Trophoblast cell (in vitro differentiated cells and primary cell): ENCODE data around the gene GNA15.

Experiments used
- DNase-seq, 2 donors: peaks; one replicate each; pipeline ENCODE4 v3.0.0-alpha.2; 2016
- H2AFZ ChIP-seq: 2 replicates; pipeline ENCODE4 v1.6.1; 2013; ENCODE audit warnings: low read length, moderate library complexity, mild to moderate bottlenecking; ENCODE audit not compliant: insufficient read depth, poor library complexity
- H2AK5ac ChIP-seq: 2 replicates; pipeline ENCODE4 v1.6.1; 2013; ENCODE audit warnings: mild to moderate bottlenecking, low read length
- H2BK120ac ChIP-seq: 2 replicates; pipeline ENCODE4 v1.6.1; 2013; ENCODE audit warnings: low read length, mild to moderate bottlenecking, moderate library complexity; ENCODE audit not compliant: insufficient read depth, poor library complexity
- H2BK12ac ChIP-seq: 2 replicates; pipeline ENCODE4 v1.6.1; 2013; ENCODE audit warnings: mild to moderate bottlenecking, low read length, moderate library complexity
- H2BK5ac ChIP-seq: 2 replicates; pipeline ENCODE4 v1.6.1; 2013; ENCODE audit warnings: low read length, low read depth, moderate library complexity, mild to moderate bottlenecking; ENCODE audit not compliant: poor library complexity
- H3K14ac ChIP-seq: 2 replicates; pipeline ENCODE4 v1.6.1; 2013; ENCODE audit warnings: mild to moderate bottlenecking, low read length
- H3K18ac ChIP-seq: 2 replicates; pipeline ENCODE4 v1.6.1; 2013; ENCODE audit warnings: mild to moderate bottlenecking, low read length
- H3K23ac ChIP-seq: 2 replicates; pipeline ENCODE4 v1.6.1; 2013; ENCODE audit warnings: low read length
- H3K27ac ChIP-seq: 2 replicates; pipeline ENCODE4 v1.5.1; 2013; ENCODE audit warnings: low read depth, mild to moderate bottlenecking, inconsistent platforms, low read length, moderate library complexity
- H3K27me3 ChIP-seq: 2 replicates; pipeline ENCODE4 v1.6.1; 2013; ENCODE audit warnings: inconsistent platforms, mild to moderate bottlenecking, low read length, moderate library complexity; ENCODE audit not compliant: insufficient read depth
- H3K36me3 ChIP-seq, 2 experiments: 1 replicate in 1 of 2; 2 replicates in 1 of 2; pipeline ENCODE4 v1.6.1; 2013; ENCODE audit warnings: low read length in 2 of 2, mild to moderate bottlenecking in 2 of 2, moderate library complexity in 1 of 2; ENCODE audit not compliant: insufficient read depth in 2 of 2, control insufficient read depth in 1 of 2
- H3K4ac ChIP-seq: 2 replicates; pipeline ENCODE4 v1.6.1; 2013; ENCODE audit warnings: low read depth, mild to moderate bottlenecking, low read length, moderate library complexity
- H3K4me1 ChIP-seq, 2 experiments: 1 replicate in 1 of 2; 2 replicates in 1 of 2; pipeline ENCODE4 v1.6.1; 2013; ENCODE audit warnings: low read length in 2 of 2, mild to moderate bottlenecking in 2 of 2, moderate library complexity in 1 of 2; ENCODE audit not compliant: insufficient read depth in 2 of 2, control insufficient read depth in 1 of 2
- H3K4me2 ChIP-seq: 2 replicates; pipeline ENCODE4 v1.6.1; 2013; ENCODE audit warnings: inconsistent platforms, mild to moderate bottlenecking, low read length, moderate library complexity
- H3K4me3 ChIP-seq: 2 replicates; pipeline ENCODE4 v1.5.1; 2013; ENCODE audit warnings: mild to moderate bottlenecking, low read depth, low read length, inconsistent platforms
- H3K79me1 ChIP-seq: one replicate; pipeline ENCODE4 v1.6.1; 2013; ENCODE audit warnings: low read length
- H3K79me2 ChIP-seq: 2 replicates; pipeline ENCODE4 v1.6.1; 2013; ENCODE audit warnings: low read length, mild to moderate bottlenecking; ENCODE audit not compliant: control insufficient read depth, insufficient read depth, poor library complexity
- H3K9ac ChIP-seq: 2 replicates; pipeline ENCODE4 v1.6.1; 2013; ENCODE audit warnings: mild to moderate bottlenecking, low read length
- H3K9me3 ChIP-seq: 2 replicates; pipeline ENCODE4 v1.6.1; 2013; ENCODE audit warnings: low read depth, mild to moderate bottlenecking, control low read depth, inconsistent platforms, low read length; ENCODE audit not compliant: insufficient read depth
- H4K12ac ChIP-seq: 2 replicates; pipeline ENCODE4 v1.6.1; 2013; ENCODE audit warnings: low read depth, mild to moderate bottlenecking, low read length, moderate library complexity
- H4K8ac ChIP-seq: 2 replicates; pipeline ENCODE4 v1.6.1; 2013; ENCODE audit warnings: low read depth, mild to moderate bottlenecking, low read length, moderate library complexity
- H4K91ac ChIP-seq: one replicate; pipeline ENCODE4 v1.6.1; 2013; ENCODE audit warnings: low read depth, mild to moderate bottlenecking, low read length, moderate library complexity
- WGBS: extraction: QIAGEN DNeasy Blood & Tissue Kit; methylation state at CpG from one replicate; pipeline ENCODE4 v1.1.7; 2013; ENCODE audit warnings: missing lambda C conversion rate; ENCODE audit not compliant: insufficient read length, insufficient coverage; ENCODE audit errors: extremely low coverage; 5-methylcytosine and 5-hydroxymethylcytosine counted together

Gene GNA15

DNA sequence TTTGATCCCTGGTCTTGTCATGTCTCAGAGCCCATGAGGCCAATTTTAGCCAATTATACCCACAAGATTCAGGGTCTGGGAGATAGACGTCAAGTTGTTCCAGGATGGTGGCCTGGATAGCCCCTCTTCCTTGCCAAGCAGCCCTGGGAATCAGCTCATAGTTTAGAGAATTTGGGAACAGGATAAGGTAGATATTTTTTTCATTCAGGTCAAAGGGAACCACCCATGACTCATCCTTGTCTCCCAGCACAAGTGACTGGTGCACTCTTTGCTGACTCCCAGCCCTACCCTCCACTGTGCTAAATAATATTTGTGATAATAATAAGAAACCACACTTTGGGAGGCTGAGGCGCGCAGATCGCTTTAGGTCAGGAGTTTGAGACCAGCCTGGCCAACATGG is 25.6 kb downstream of the GNA15 start:
- Histone ChIP-seq H3K36me3 (no peaks in the 10 kb centered on the region), H3K27ac (no peak overlapping the region), H3K9ac (no peak overlapping the region)

GRCh38 chr19:3162418-3163229 is 26.8 kb downstream of the GNA15 start:
- no peak overlapping the region for H4K8ac ChIP-seq
- H2BK120ac ChIP-seq = no peak overlapping the region
- no peaks in the 10 kb centered on the region for H3K79me2 ChIP-seq
- peak in 1 of 2 donors; percentile 26 for DNase-seq
- no peaks in the 10 kb centered on the region for H3K4me1 ChIP-seq
- H4K91ac ChIP-seq = no peak overlapping the region
- no peak overlapping the region for H3K4me3 ChIP-seq
- H3K4me2 ChIP-seq = no peak overlapping the region
- H3K27ac ChIP-seq = no peak overlapping the region
- H2AK5ac ChIP-seq = no peak overlapping the region
- H3K4ac ChIP-seq = no peak overlapping the region
- peaks cover 3% of the 10 kb centered on the region for H3K9me3 ChIP-seq
- no peaks in the 10 kb centered on the region for H3K27me3 ChIP-seq
- no peaks in the 10 kb centered on the region for H3K36me3 ChIP-seq
- H3K9ac ChIP-seq = no peak overlapping the region
- no CpG with 5 or more reads among the region's 38 CpGs for WGBS
- H3K18ac ChIP-seq = no peak overlapping the region
- no peak overlapping the region for H4K12ac ChIP-seq
- no peak overlapping the region for H3K14ac ChIP-seq
- no peak overlapping the region for H3K23ac ChIP-seq
- no peak overlapping the region for H2BK12ac ChIP-seq
- no peak overlapping the region for H2BK5ac ChIP-seq
- H3K79me1 ChIP-seq = no peaks in the 10 kb centered on the region
- no peak overlapping the region for H2AFZ ChIP-seq

More for the DNA sequence above, 25.6 kb downstream of the GNA15 start:
- H3K23ac ChIP-seq = no peak overlapping the region
- peak in 1 of 2 donors; percentile 57 for DNase-seq
- H3K79me1 ChIP-seq = no peaks in the 10 kb centered on the region
- no peak overlapping the region for H3K4me2 ChIP-seq
- no peaks in the 10 kb centered on the region for H3K79me2 ChIP-seq
- H3K14ac ChIP-seq = no peak overlapping the region
- no peak overlapping the region for H4K91ac ChIP-seq
- no peak overlapping the region for H3K4me3 ChIP-seq
- H2AFZ ChIP-seq = no peak overlapping the region
- WGBS = no CpG with 5 or more reads among the region's 4 CpGs
- no peak overlapping the region for H3K18ac ChIP-seq
- H2BK12ac ChIP-seq = no peak overlapping the region
- H4K12ac ChIP-seq = no peak overlapping the region
- H2AK5ac ChIP-seq = no peak overlapping the region
- H3K4me1 ChIP-seq = no peaks in the 10 kb centered on the region
- H2BK5ac ChIP-seq = no peak overlapping the region
- H3K9me3 ChIP-seq = peaks cover 3% of the 10 kb centered on the region
- H3K27me3 ChIP-seq = no peaks in the 10 kb centered on the region
- no peak overlapping the region for H3K4ac ChIP-seq
- no peak overlapping the region for H4K8ac ChIP-seq
- H2BK120ac ChIP-seq = no peak overlapping the region

DNA sequence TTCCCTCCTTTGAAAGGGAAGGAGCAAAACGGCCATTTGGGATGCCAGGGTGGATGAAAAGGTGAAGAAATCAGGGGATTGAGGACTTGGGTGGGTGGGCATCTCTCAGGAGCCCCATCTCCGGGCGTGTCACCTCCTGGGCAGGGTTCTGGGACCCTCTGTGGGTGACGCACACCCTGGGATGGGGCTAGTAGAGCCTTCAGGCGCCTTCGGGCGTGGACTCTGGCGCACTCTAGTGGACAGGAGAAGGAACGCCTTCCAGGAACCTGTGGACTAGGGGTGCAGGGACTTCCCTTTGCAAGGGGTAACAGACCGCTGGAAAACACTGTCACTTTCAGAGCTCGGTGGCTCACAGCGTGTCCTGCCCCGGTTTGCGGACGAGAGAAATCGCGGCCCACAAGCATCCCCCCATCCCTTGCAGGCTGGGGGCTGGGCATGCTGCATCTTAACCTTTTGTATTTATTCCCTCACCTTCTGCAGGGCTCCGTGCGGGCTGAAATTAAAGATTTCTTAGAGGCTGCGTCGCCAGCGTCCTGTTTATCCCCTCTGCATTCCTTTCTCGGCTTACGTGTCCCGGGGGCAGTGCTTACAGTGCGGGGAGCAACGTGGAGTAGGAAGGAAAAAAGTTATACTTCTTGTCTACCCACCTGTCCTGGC is 27.5 kb downstream of the GNA15 start:
- Histone ChIP-seq H3K9me3 (peaks cover 3% of the 10 kb centered on the region), H3K23ac (no peak overlapping the region), H3K4ac (no peak overlapping the region), H2BK12ac (no peak overlapping the region), H3K14ac (no peak overlapping the region), H3K79me2 (no peaks in the 10 kb centered on the region), H4K12ac (no peak overlapping the region), H2BK5ac (no peak overlapping the region), H3K27ac (no peak overlapping the region), H3K79me1 (no peaks in the 10 kb centered on the region), H3K36me3 (no peaks in the 10 kb centered on the region), H3K4me1 (no peaks in the 10 kb centered on the region), H3K18ac (no peak overlapping the region), H2BK120ac (no peak overlapping the region), H3K9ac (no peak overlapping the region), H4K8ac (no peak overlapping the region), H3K4me3 (no peak overlapping the region), H3K27me3 (no peaks in the 10 kb centered on the region), H4K91ac (no peak overlapping the region), H2AFZ (no peak overlapping the region), H3K4me2 (no peak overlapping the region), H2AK5ac (no peak overlapping the region)
- peak; percentile 38 to 78 for DNase-seq
- WGBS = no CpG with 5 or more reads among the region's 27 CpGs

- Histone ChIP-seq H3K4ac (no peak overlapping the region), H2BK12ac (no peak overlapping the region), H3K4me1 (no peaks in the 10 kb centered on the region), H4K91ac (no peak overlapping the region), H3K4me3 (no peak overlapping the region), H2AK5ac (no peak overlapping the region), H3K9me3 (peaks cover 3% of the 10 kb centered on the region), H3K23ac (no peak overlapping the region), H3K4me2 (no peak overlapping the region), H3K27ac (no peak overlapping the region), H3K79me2 (no peaks in the 10 kb centered on the region), H4K8ac (no peak overlapping the region), H3K27me3 (no peaks in the 10 kb centered on the region), H2BK5ac (no peak overlapping the region), H3K36me3 (no peaks in the 10 kb centered on the region), H3K18ac (no peak overlapping the region), H4K12ac (no peak overlapping the region), H3K14ac (no peak overlapping the region), H2AFZ (no peak overlapping the region), H2BK120ac (no peak overlapping the region), H3K79me1 (no peaks in the 10 kb centered on the region), H3K9ac (no peak overlapping the region)
- no CpG with 5 or more reads among the region's 7 CpGs for WGBS
- no peak for DNase-seq
Observed at GRCh38 chr19:3163943-3164342, 28.1 kb downstream of the GNA15 start.
